ELF-1 (cell line): ENCODE measurements around the gene FAM174C.

Experiments used
- DNase-seq: peaks from one replicate; pipeline ENCODE4 v3.0.0-alpha.2; 2016; ENCODE audit warnings: low read depth, low spot score

FAM174C gene

DNA sequence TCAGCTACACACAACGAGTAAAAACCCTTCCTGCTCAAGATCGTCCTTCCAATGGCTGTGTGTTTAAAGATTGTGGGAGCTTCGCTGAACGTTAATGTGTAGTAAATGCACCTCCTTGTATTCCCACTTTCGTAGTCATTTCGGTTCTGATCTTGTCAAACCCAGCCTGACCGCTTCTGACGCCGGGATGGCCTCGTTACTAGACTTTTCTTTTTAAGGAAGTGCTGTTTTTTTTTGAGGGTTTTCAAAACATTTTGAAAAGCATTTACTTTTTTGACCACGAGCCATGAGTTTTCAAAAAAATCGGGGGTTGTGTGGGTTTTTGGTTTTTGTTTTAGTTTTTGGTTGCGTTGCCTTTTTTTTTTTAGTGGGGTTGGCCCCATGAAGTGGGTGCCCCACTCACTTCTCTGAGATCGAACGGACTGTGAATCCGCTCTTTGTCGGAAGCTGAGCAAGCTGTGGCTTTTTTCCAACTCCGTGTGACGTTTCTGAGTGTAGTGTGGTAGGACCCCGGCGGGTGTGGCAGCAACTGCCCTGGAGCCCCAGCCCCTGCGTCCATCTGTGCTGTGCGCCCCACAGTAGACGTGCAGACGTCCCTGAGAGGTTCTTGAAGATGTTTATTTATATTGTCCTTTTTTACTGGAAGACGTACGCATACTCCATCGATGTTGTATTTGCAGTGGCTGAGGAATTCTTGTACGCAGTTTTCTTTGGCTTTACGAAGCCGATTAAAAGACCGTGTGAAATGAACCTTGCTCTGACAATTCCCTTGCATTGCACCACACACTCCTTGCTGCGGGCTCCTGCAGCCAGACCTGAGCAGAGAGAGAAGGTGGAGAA is 2.7 kb upstream of the FAM174C start:
- DNase-seq, result no peak

DNA sequence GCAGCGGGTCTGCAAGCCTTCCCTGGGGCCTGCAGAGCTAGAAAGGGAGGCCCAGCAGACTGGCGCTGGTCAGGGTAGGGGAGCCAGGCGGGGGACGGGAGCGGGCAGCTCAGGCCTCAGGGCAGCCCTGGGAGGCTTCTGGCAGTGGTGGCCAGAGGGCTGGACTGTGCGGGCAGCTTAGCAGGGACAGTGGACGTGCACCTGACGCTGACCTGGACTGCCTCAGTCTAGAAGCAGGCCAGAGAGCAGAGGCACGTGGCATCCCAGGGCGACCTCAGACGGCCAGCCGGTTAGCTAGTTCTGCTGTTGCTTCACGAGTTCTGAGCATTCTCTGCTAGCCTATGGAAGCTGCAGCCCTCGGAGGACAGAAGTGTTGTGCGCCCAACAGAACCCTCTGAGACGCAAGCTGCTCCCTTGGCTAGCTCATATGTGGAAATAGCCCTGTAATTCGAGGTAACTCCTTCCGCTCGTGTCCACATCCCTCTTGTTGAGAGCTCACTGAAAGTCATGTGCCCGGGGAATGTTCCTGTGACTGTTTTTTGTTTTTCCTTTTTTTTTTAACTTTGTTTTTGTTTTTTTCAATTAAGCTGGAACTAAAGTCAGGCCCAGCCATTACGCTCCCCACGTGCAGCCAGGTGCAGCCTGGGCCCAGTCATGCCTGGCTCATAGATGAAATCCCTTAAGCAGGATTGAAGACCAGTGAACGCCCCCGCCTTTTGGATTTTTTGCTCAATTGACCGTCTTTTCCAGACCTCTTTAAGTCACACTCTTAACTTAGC is 1.9 kb upstream of the FAM174C start:
- no peak for DNase-seq

DNA sequence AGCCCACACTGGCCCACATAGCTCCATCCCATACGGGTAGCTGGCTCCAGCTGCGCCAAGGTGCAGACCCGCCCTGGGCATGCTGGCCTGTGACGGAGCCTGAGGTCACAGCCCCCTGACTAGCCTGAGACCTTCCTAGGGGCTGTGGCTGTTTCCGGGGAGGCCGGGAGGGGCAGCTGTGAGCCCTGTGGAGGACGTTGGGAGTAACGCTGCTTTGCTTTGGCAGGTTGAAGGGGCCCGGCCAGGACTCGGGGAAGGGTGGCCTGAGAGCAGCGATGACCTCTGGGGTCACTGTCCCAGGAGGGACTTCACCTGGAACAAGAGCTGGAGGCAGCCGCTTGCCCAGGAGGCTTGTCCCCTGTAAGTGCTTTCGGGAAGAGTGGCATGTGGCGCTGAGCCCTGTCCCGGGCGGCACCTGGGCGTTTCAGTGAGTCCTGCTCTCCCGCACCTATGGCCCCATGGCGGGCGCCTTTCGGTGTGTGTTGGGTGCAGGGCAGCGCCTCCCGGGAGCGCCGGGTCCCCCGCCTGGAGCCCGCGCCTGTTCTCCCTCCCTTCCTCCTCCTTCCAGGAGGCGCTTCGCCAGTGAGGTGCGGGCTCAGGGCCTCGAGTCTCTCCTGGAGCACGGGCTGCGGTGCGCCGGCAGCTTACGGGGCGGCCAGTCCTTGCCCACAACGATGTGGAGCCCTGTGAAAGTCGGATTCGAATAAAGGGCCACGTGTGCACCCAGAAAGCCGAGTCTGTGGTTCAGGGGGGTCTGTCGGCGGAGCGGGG is 1.1 kb upstream of the FAM174C start:
- DNase-seq, result peak; percentile 62

DNA sequence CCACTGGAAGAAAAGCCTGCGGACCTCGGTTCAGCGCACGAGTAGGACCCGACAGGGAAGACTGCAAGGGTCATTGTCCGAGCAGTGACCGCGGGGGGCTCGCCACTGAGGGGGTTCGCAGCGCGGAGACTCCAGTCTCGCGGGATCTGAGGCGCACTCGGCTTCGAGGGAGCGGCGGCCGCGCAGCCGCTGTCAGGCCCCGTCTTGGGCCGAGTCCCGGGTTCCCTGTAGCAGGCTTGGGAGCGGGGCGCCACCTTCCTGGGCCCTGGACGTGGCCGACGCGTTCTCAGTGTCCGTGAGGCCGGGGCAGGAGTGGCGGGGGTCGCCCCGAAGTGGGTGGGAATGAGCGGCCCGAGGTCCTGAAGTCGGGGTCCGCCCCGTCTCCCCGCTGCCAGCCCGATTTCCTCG is 474 bp upstream of the FAM174C start:
- peak; percentile 50 for DNase-seq

DNA sequence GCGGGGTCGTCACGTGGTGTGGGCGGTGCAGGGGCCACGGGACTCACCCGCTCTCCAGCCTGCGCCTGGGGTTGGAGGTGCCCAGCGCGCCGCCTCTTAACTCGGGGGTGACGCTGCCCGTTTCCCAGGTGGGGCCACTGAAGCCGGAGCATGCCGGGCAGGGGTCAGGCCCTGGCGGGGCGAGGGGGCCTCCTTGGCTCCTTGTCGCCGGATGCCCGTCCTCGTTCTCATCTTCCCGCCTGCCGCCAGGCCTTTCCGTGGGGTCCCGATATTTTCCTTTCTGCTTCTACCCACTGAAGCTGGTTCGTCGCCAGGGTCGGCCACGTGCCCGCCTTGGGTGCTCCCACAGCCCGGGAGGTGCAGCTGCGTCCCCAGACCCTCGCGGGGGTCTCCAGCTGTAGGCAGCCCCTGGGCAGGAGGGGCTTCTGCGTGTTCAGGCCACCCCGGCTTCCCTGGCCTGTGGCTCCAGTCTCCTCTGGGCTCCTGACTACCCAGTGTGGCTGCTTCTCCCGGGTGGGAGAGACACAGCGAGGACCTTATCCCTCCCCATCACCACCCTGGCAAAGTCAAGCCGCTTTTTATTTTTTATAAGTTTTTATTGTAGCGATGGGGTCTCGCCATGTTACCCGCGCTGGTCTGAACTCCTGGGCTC is 772 bp downstream of the FAM174C start:
- no peak for DNase-seq

DNA sequence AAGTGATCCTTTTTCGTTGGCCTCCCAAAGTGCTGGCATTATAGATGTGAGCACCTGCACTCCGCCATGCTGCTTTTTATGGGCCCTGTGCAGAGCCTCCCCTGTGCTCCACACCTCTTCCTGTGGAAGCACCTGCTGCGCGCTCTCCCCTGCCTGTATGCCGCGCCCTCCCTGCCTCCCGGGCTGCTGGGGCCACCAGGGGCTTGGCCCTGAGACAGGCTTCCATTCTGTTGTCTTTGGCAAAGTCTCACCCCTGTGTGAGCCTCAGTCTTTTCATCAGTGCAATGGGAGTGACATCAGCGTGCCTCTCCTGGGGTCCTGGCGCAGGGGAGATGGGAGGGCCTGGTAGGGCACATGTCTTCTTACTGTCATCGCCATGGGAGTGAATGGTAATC is 1.3 kb downstream of the FAM174C start:
- DNase-seq, result no peak

DNA sequence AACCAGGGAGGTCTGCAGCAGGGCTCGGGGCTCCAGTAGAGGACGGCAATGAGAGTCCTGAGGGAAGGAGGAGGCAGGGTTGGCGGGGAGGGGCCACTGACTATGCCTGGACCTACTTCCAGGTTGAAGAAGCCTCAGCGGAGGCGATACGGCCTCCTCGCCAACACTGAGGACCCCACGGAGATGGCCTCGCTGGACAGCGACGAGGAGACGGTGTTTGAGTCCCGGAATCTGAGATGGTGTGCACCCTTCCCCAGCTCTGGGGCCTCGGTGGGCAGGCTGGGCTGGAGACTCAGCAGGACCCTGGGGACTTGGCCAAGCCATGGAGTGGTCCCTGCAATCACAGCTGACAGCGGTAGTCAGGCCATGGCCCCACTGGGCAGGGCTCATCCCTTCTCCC is 1.7 kb downstream of the FAM174C start:
- no peak for DNase-seq

DNA sequence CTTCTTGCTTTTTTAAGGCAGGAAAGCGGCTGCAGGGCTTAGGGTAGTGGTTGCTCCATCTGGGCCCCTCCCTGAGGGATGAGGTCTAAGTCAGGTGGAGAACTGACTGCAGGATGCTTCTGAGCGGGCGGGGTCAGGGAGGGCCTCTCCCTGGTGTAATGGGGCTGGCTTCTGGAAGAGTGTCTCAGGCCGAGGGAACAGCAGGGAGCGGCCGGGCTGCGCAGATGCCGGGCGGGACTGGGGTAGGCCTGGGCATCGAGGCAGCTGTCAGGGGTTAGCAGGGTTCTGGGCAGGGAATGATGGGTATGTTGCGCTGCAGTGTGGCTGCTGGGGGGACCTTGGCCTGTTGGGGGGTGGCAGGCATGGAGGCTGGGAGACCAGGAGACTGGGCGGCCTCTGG is 2.7 kb downstream of the FAM174C start:
- no peak for DNase-seq

DNA sequence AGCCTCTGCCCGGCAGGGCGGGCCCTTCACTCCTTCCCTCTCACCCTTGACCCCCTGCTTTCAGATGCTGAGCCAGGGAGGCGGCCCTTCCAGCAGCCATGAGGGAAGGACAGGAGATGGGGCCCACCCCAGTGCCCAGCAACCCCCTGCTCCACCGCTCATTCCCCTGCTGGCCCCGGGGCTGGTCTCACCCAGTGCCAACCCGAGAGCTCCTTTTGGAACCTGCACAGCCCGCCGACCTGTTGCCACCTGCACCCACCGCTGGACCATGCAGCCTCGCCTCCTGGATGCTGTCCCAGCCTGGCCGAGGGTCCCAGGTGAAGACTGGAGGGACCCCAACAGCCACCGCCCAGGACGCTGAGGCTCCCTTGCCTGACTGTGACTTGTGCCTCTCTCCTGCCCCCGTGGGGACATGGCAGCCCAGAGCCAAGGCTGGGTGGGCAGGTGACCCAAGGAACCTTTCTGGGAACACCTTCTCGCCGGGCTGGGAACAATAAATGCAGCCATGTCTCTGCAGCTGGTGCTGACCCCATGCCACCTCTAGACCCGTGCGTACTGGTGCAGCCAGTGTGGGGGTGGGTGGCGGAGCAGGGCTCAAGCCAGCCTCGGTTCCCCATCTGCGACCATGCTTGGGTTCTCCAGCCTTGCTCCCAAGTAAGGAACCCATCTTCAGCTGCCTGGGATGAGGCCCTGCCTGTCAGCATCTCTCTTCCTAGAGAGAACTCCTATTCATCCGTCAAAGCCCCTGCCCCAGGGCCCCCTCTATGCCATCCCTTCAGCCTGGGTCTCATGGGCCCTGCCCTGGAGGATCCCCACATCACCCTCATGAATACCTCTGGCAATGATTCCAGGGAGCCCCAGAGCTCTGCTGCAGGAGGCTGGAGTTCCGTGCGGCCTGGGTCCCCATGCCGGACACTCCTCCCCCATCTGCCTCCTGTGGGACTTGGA is 3.7 kb downstream of the FAM174C start:
- no peak for DNase-seq

DNA sequence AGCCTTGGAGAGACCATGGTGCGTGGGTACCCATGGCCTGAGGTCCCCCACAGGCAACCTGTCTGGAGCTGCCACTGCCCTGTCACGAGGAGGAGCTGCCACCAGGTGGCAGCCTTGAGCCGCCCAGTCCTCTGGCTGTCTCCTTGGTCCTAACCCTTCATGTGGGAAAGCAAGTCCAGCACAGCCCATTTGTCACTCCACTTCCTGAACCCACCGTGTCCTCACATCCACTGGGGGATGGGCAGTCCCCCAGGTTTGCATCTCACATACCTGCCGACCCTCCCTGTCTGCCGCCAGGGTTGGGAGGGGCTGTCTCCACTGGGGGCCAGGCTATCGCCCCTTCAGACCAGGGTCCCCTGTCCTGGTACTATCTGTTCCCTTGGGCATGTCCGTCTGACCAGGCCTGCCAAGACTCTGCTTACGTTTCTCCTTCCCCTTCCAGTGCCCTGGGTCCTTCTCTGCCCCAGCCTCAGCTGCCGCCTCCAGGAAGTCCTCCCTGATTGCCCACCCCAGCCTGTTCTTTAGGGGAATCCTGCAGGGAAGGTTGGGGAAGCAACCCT is 4.5 kb downstream of the FAM174C start:
- DNase-seq, result peak; percentile 93

DNA sequence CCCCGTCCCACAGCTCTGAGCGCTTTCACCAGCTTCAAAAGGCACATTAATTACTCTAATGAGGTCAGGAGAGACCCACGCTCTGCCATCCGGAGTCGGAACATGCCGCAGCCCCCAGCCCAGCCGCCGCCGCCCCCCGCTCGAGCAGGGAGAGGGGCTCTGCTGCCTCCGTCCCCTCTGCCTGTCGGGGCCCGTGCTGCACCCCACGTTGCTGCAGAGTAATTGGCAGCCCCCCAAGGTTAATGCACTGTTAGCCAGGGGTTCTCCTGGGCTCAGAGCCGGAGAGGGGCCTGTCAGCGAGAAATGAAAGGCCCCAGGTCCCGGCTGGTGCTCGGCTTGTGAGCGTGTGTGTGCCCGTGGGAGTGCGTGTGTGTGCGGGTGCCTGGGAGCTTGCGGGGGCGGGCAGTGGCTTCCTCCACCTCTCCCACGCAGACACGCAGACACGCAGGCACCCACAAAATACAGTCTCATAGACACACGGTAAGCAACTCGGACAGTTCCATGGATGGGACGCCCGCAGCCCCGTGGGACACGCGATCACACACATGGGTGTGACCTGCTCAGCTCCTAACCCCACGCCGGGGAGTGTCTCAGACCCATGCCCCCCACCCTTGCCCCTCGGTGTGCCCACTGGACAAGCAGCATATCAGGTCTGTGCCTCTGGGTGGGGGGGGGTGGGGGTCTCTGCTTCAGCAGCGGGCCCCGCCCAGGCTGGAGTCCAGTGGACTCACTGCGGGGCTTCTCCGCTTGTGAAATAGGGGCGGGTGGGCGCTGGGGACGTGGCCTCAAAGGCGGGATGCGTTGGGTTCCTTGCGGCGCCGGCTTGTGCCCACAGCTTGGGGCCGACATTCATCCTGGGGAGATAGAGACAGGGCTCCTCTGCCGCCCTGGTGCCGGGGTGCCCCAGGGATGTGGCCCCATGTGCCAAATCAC is 5.6 kb downstream of the FAM174C start:
- no peak for DNase-seq

DNA sequence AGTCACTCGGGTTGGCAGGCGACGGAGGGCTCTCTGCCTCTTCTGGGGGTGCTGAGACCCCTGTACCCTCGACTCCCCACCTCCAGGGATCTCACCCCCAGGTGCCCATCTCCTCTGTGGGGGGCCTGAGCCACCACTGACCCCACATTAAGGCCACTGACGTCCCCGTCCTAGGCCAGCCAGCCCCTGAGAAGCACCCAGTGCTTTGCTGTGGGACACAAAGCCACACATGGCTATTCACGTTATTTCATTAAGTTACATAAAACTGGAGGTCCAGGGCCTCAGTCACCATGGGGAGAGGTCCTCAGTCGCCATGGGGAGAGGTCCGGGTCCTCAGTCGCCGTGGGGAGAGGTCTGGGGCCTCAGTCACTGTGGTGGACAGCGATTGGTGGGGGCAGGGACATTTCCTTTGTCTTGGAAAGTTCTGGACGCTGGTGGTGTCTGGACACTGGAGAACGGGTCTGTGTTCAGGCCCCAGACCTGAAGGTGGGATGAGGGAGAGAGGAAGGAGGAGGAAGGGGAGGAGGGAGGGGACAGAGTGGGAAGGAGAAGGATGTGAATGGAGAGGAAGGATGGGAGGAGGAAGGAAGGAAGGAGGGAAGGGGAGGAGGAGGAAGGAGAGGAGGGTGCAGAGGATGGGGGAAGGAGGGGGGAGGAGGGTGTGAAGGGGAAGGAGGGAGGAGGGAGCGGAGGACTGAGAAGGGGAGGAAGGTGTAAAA is 6.4 kb downstream of the FAM174C start:
- no peak for DNase-seq

DNA sequence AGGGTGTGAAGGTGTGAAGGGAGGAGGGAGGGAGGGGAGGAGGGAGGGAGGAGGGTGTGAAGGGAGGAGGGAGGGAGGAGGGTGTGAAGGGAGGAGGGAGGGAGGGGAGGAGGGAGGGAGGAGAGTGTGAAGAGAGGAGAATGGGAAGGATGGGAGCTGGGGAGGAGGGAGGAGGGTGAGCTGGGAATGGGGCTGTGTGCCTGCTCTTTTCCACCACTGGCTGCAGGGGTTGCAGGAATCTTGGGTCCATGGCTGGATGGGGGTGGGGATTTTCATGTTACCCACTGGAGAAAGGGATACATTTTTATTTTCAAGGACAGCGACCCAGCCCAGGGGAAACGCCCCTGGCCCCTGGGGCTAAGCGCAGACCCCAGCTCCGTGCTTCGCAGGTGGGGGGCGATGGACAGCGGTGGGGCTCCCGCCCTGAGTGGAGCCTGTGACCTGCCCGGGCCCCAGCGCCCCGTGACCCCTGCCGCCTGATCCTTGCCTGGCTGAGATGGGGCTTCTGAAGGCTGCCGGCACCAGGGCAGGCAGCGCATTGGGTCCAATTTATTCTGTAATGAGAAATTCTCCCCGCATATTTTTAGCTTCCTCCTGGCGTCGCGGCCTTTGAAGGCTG is 7.4 kb downstream of the FAM174C start:
- no peak for DNase-seq

DNA sequence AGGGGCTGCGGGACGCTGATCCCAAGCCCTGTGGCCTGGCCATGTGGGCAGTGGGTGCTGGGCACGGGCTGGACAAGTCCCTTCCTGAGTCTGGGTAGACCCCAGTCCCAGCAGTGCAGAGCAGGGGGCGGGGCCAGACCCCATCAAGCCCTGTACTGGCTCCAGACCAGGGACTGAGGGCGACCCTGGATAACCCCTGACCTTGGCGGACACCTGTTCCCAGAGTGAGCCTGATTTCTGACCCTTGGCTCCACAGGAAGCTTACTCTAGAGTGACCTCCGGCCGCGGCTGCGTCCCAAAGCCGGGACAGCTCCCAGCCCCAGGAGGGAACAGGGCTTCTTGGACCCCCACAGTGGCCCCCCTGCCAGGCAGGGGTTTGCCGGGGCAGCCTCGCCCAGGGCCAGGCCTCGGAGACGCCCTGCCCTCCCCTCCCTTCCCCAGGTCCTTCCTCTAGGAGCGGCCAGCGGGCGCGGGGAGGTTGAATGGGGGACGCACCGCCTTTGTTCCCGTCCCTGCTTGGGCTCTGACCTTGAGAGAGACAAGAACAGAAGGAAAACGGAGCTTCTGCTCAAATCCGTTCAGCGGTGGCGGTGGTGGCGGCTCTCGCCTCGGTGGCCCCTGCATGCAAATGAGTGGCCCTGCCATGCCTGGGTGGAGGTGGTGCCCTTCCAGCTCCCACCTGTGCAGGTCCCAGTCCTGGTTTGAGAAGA is 8.0 kb downstream of the FAM174C start:
- no peak for DNase-seq

DNA sequence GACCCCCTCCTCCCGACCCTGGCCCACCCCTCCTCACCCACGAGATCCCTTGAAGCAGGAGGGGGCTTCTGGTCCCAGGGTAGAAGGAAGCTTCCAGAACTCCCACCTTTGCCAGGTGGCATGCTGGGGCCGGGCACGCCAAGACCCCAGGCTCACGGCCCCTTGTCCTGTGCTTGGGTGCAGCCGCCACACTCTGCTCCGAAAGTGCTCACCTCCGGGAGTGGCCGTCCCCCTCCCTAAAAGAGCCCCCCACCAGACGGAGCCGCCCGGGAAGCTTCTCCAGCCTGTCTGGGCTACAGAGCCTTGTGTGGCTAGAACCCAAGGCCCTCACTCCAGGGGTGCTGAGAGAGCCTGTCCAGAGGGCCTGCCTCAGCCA is 8.6 kb downstream of the FAM174C start:
- no peak for DNase-seq

DNA sequence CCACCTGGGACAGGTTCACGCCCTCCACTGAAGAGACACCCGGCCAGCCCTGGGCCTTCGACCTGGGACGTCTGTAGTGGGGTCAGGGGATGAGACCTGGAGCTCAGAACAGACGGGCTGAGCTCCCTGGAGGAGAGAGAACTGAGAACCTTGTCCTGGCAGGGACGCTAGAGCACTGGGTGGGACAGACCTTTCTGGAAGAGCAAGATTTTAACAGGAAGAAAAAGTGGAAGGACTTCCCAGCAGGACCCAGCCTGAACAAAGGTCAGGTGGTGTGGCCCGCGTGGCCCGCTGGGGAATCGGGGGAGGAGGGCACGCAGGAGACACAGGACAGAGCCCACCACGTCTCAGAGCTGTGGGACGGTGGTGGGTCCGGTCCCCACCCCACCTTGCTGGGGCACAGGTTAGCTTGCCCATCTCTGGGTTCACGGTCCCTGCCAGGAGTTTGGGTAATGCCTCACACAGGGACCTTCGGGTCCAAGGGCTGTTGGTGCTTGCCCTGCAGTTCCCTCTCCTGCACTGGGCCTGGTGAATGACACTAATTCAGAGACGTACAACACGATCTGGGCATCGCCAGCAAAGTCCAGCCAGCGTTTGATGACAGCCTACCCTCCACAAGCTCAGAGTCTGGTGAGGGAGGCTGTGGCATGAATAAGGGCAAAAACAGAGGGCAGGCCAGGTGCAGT is 9.1 kb downstream of the FAM174C start:
- DNase-seq, result no peak
